IgD-negative memory B cell (primary cell): ENCODE measurements around the gene USP36. TPM values are rescaled to one million over a fixed set of nuclear protein-coding genes. Genes with fewer than 3 reads are reported as not detected.
A peak's percentile ranks its signal among the peaks of the same experiment; 100 is the strongest.

Experiments used
- H3K27ac Mint-ChIP-seq, 3 donors: one replicate each; pipeline ENCODE4 v1.8.0; 2020 to 2022; ENCODE audit warnings: mild to moderate bottlenecking in 3 of 3, mixed read lengths in 3 of 3, moderate library complexity in 1 of 3
- H3K27me3 Mint-ChIP-seq: one replicate; pipeline ENCODE4 v1.8.0; 2021; ENCODE audit warnings: mixed read lengths
- H3K36me3 Mint-ChIP-seq: one replicate; pipeline ENCODE4 v1.8.0; 2020; ENCODE audit warnings: mild to moderate bottlenecking, mixed read lengths
- H3K4me1 Mint-ChIP-seq, 3 donors: one replicate each; pipeline ENCODE4 v1.8.0; 2020 to 2022; ENCODE audit warnings: mixed read lengths in 3 of 3, mild to moderate bottlenecking in 1 of 3
- H3K4me3 Mint-ChIP-seq, 4 donors: one replicate each; pipeline ENCODE4 v1.8.0; 2020 to 2022; ENCODE audit warnings: mild to moderate bottlenecking in 4 of 4, mixed read lengths in 4 of 4, moderate library complexity in 3 of 4
- H3K9me3 Mint-ChIP-seq, 3 donors: one replicate each; pipeline ENCODE4 v1.8.0; 2020 to 2021; ENCODE audit warnings: mixed read lengths in 3 of 3, mild to moderate bottlenecking in 1 of 3
- polyA plus RNA-seq: library from polyadenylated mRNA; unstranded; fragments of 300-500 nt; fragmentation: Illumina TruSeq; gene quantifications from one replicate; pipeline ENCODE4 v1.2.3, GENCODE V29; 2021

USP36 gene
- polyA plus RNA-seq, 1 donor from 2014 or later, result 28.8 TPM

- H3K4me3 Mint-ChIP-seq, result no peak overlapping the region
- H3K27me3 Mint-ChIP-seq, result no peaks in the 10 kb centered on the region
- H3K27ac Mint-ChIP-seq, result peak overlapping the region in 2 of 3 donors; percentile 32 to 88
- no peaks in the 10 kb centered on the region for H3K9me3 Mint-ChIP-seq
- peaks cover 13% of the 10 kb centered on the region for H3K36me3 Mint-ChIP-seq
- peaks cover 10 to 17% (median 11%) of the 10 kb centered on the region in 3 donors for H3K4me1 Mint-ChIP-seq
Measured at GRCh38 chr17:78800132-78800931, 40.3 kb downstream of the USP36 start.

GRCh38 chr17:78798695-78799559 lies 41.7 kb downstream of the USP36 start:
- peaks cover 13% of the 10 kb centered on the region for H3K36me3 Mint-ChIP-seq
- H3K9me3 Mint-ChIP-seq, result no peaks in the 10 kb centered on the region
- peak overlapping the region in 1 of 4 donors; percentile 10 for H3K4me3 Mint-ChIP-seq
- peak overlapping the region; percentile 12 to 65 (median 46) for H3K27ac Mint-ChIP-seq
- H3K4me1 Mint-ChIP-seq, result peaks cover 6 to 14% (median 10%) of the 10 kb centered on the region in 3 donors
- H3K27me3 Mint-ChIP-seq, result no peaks in the 10 kb centered on the region

- peaks cover 10% of the 10 kb centered on the region for H3K36me3 Mint-ChIP-seq
- peaks cover 6 to 10% (median 6%) of the 10 kb centered on the region in 3 donors for H3K4me1 Mint-ChIP-seq
- no peaks in the 10 kb centered on the region for H3K9me3 Mint-ChIP-seq
- H3K27me3 Mint-ChIP-seq, result no peaks in the 10 kb centered on the region
- peak overlapping the region in 1 of 3 donors; percentile 20 for H3K27ac Mint-ChIP-seq
- H3K4me3 Mint-ChIP-seq, result peak overlapping the region in 1 of 4 donors; percentile 62
Measured at GRCh38 chr17:78797691-78798585, 42.7 kb downstream of the USP36 start.

- H3K36me3 Mint-ChIP-seq, result peaks cover 10% of the 10 kb centered on the region
Measured at GRCh38 chr17:78797213-78797612, 43.4 kb downstream of the USP36 start.

GRCh38 chr17:78796517-78796900 lies 44.1 kb downstream of the USP36 start:
- Mint-ChIP-seq H3K4me3 (no peak overlapping the region), H3K27ac (peak overlapping the region in 1 of 3 donors; percentile 75), H3K9me3 (no peaks in the 10 kb centered on the region), H3K4me1 (peaks cover 6 to 10% (median 8%) of the 10 kb centered on the region in 3 donors), H3K27me3 (no peaks in the 10 kb centered on the region), H3K36me3 (peaks cover 10% of the 10 kb centered on the region)

More at GRCh38 chr17:78797213-78797612, 43.4 kb downstream of the USP36 start:
- H3K4me1 Mint-ChIP-seq, result peaks cover 6 to 10% (median 6%) of the 10 kb centered on the region in 3 donors
- no peak overlapping the region for H3K4me3 Mint-ChIP-seq
- H3K27me3 Mint-ChIP-seq, result no peaks in the 10 kb centered on the region
- H3K27ac Mint-ChIP-seq, result peak overlapping the region in 1 of 3 donors; percentile 20
- H3K9me3 Mint-ChIP-seq, result no peaks in the 10 kb centered on the region

GRCh38 chr17:78795861-78796516 lies 44.6 kb downstream of the USP36 start:
- Mint-ChIP-seq H3K4me1 (peaks cover 6 to 10% (median 8%) of the 10 kb centered on the region in 3 donors), H3K27me3 (no peaks in the 10 kb centered on the region), H3K9me3 (no peaks in the 10 kb centered on the region), H3K4me3 (no peak overlapping the region), H3K27ac (peak overlapping the region in 1 of 3 donors; percentile 75), H3K36me3 (peaks cover 10% of the 10 kb centered on the region)

- Mint-ChIP-seq H3K9me3 (no peaks in the 10 kb centered on the region), H3K4me1 (peaks cover 6 to 10% (median 8%) of the 10 kb centered on the region in 3 donors), H3K4me3 (no peak overlapping the region), H3K27ac (peak overlapping the region in 1 of 3 donors; percentile 60), H3K27me3 (no peaks in the 10 kb centered on the region), H3K36me3 (peaks cover 10% of the 10 kb centered on the region)
Measured at GRCh38 chr17:78794864-78795640, 45.6 kb downstream of the USP36 start.

GRCh38 chr17:78794399-78794798 lies 46.2 kb downstream of the USP36 start:
- Mint-ChIP-seq H3K9me3 (no peaks in the 10 kb centered on the region), H3K36me3 (peaks cover 8% of the 10 kb centered on the region), H3K4me3 (peak overlapping the region in 1 of 4 donors; percentile 39), H3K27me3 (no peaks in the 10 kb centered on the region), H3K4me1 (peaks cover 6 to 8% (median 8%) of the 10 kb centered on the region in 3 donors), H3K27ac (peak overlapping the region in 1 of 3 donors; percentile 60)

GRCh38 chr17:78793968-78794367 lies 46.6 kb downstream of the USP36 start:
- Mint-ChIP-seq H3K27me3 (no peaks in the 10 kb centered on the region), H3K4me3 (no peak overlapping the region)

GRCh38 chr17:78793415-78793814 lies 47.2 kb downstream of the USP36 start:
- Mint-ChIP-seq H3K36me3 (peaks cover 2% of the 10 kb centered on the region), H3K4me1 (peaks cover 0 to 2% (median 1%) of the 10 kb centered on the region in 3 donors)

More at GRCh38 chr17:78793968-78794367, 46.6 kb downstream of the USP36 start:
- peaks cover 4 to 6% (median 5%) of the 10 kb centered on the region in 3 donors for H3K4me1 Mint-ChIP-seq
- H3K27ac Mint-ChIP-seq, result peak overlapping the region in 1 of 3 donors; percentile 60
- H3K9me3 Mint-ChIP-seq, result no peaks in the 10 kb centered on the region
- peaks cover 6% of the 10 kb centered on the region for H3K36me3 Mint-ChIP-seq

GRCh38 chr17:78791840-78792709 lies 48.5 kb downstream of the USP36 start:
- Mint-ChIP-seq H3K27ac (peak overlapping the region in 2 of 3 donors; percentile 21 to 54), H3K27me3 (no peaks in the 10 kb centered on the region), H3K9me3 (no peaks in the 10 kb centered on the region), H3K36me3 (no peaks in the 10 kb centered on the region), H3K4me3 (peak overlapping the region in 1 of 4 donors; percentile 80), H3K4me1 (peaks cover 1 to 5% (median 2%) of the 10 kb centered on the region in 3 donors)

More at GRCh38 chr17:78793415-78793814, 47.2 kb downstream of the USP36 start:
- Mint-ChIP-seq H3K27ac (peak overlapping the region in 2 of 3 donors; percentile 54 to 60), H3K27me3 (no peaks in the 10 kb centered on the region), H3K9me3 (no peaks in the 10 kb centered on the region), H3K4me3 (no peak overlapping the region)

- Mint-ChIP-seq H3K27me3 (no peaks in the 10 kb centered on the region), H3K4me1 (peaks cover 2 to 5% (median 4%) of the 10 kb centered on the region in 3 donors), H3K27ac (no peak overlapping the region), H3K36me3 (no peaks in the 10 kb centered on the region), H3K9me3 (no peaks in the 10 kb centered on the region), H3K4me3 (no peak overlapping the region)
Measured at GRCh38 chr17:78790552-78790951, 50.1 kb downstream of the USP36 start.
